ENCODE results near the gene NCKIPSD. TPM values are rescaled to one million over a fixed set of nuclear protein-coding genes. Genes with fewer than 3 reads are reported as not detected.

Gene NCKIPSD
- total RNA-seq, 1 donor from 2014 or later, result 18.3 TPM

- intact Hi-C loops (cut with DNase I), result no loop called here
- Histone ChIP-seq H3K4me1 (peaks cover 18% of the 10 kb centered on the region), H3K4me3 (no peak overlapping the region), H3K36me3 (no peaks in the 10 kb centered on the region), H3K9me3 (no peaks in the 10 kb centered on the region), H3K27me3 (no peaks in the 10 kb centered on the region), H3K27ac (no peak overlapping the region)
- ATAC-seq (no peak), DNase-seq (no peak)
- no peak for TF ChIP-seq CTCF (IDR thresholded peaks at IDR 0.05)
Measured at GRCh38 chr3:48637305-48637704, 48.4 kb downstream of the NCKIPSD start.

GRCh38 chr3:48636149-48636655 is 49.5 kb downstream of the NCKIPSD start:
- intact Hi-C loops (cut with DNase I), result no loop called here
- Histone ChIP-seq H3K27ac (peak overlapping the region; percentile 75), H3K27me3 (no peaks in the 10 kb centered on the region), H3K36me3 (no peaks in the 10 kb centered on the region), H3K9me3 (no peaks in the 10 kb centered on the region), H3K4me3 (peak overlapping the region; percentile 98), H3K4me1 (peaks cover 18% of the 10 kb centered on the region)
- ATAC-seq (no peak), DNase-seq (no peak)
- TF ChIP-seq CTCF (IDR thresholded peaks at IDR 0.05), result no peak

DNA sequence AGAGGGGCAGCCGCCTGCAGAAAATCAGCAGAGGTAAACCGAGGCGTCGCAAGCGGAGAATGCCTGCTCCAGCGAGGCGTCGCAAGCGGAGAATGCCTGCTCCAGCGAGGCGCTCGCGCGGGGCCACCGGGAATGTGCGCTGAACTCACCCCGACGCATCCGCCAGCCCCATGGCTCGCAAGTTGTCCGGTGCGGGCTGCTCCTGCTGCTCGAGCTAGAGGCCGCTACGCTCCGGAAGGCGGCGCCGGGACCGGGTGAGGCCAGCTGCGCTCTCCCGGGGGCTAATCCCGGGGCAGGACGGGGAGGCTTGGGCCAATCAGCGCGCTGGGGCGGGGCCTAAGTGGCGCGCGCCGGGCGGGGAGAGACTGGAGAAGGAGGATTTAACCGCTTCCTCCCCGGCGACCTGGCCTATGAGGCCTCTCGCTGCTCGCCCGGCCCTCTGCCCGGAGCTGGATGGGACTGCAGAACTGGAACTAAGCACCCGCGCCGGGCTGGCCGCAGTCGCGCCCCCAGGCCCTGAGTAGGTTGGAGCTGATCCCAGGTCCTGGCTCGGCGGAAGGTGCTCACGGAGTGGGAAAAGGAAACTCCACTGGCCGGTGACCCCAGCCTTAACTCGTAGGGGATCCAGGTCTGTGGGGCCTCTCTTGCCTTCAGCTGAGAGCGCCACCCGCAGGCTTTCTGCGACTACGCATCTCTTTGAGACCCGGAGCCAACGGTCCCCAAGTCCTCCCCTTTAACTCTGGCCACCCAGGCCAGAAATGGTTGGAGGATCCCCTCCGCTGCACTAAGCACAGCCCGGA is 50.3 kb downstream of the NCKIPSD start, which contains the start of gene SLC26A6:
SLC26A6 (minus strand) TSS at position 240 of the 800 bp plus-strand sequence; CDS start at position 172, 68 bp downstream.
- Histone ChIP-seq H3K36me3 (no peaks in the 10 kb centered on the region), H3K27me3 (no peaks in the 10 kb centered on the region), H3K4me1 (peaks cover 18% of the 10 kb centered on the region), H3K27ac (peak within 1 kb of the TSS; percentile 75), H3K9me3 (no peaks in the 10 kb centered on the region), H3K4me3 (peak within 1 kb of the TSS; percentile 98)
- intact Hi-C loops (cut with DNase I), result no loop called here
- TF ChIP-seq CTCF (IDR thresholded peaks at IDR 0.05), result peak; percentile 45
- peak; percentile 99 for DNase-seq
- peak; percentile 97 for ATAC-seq

GRCh38 chr3:48634661-48635221 is 51.0 kb downstream of the NCKIPSD start:
- no peak for TF ChIP-seq CTCF (IDR thresholded peaks at IDR 0.05)
- H3K27ac ChIP-seq, result peak overlapping the region; percentile 70
- H3K4me3 ChIP-seq, result peak overlapping the region; percentile 98
- peak; percentile 78 for DNase-seq
- H3K27me3 ChIP-seq, result no peaks in the 10 kb centered on the region
- H3K9me3 ChIP-seq, result no peaks in the 10 kb centered on the region
- H3K36me3 ChIP-seq, result peaks cover 4% of the 10 kb centered on the region
- intact Hi-C loops (cut with DNase I), result no loop called here
- peak; percentile 46 for ATAC-seq
- H3K4me1 ChIP-seq, result peaks cover 18% of the 10 kb centered on the region

- Histone ChIP-seq H3K27me3 (no peaks in the 10 kb centered on the region), H3K27ac (no peak overlapping the region), H3K4me1 (peaks cover 18% of the 10 kb centered on the region), H3K36me3 (peaks cover 7% of the 10 kb centered on the region), H3K4me3 (no peak overlapping the region), H3K9me3 (no peaks in the 10 kb centered on the region)
- intact Hi-C loops (cut with DNase I), result no loop called here
- TF ChIP-seq CTCF (IDR thresholded peaks at IDR 0.05), result no peak
- no peak for ATAC-seq
- no peak for DNase-seq
Measured at GRCh38 chr3:48633743-48634142, 52.0 kb downstream of the NCKIPSD start.
